Tibial nerve (tissue), 3 donors: Measurements from ENCODE around the gene LPCAT3.

Source experiments
- POLR2A ChIP-seq, 2 donors: fragments of 450-650 bp; IDR thresholded peaks; one replicate each; pipeline ENCODE4 v1.6.1; 2017; ENCODE audit warnings: antibody characterized with exemption in 2 of 2, mild to moderate bottlenecking in 2 of 2, moderate library complexity in 2 of 2
- TF ChIP-seq, protein P1 (sequence below), 5 experiments: fragments of 200-600 bp in 3 of 5; fragments of 450-650 bp in 2 of 5; sonication (generic) in 3 of 5; IDR thresholded peaks; one replicate each; pipeline ENCODE4 v1.5.1; 2016 to 2019; ENCODE audit warnings: antibody characterized with exemption in 5 of 5, mild to moderate bottlenecking in 3 of 5, moderate library complexity in 2 of 5

DNA sequence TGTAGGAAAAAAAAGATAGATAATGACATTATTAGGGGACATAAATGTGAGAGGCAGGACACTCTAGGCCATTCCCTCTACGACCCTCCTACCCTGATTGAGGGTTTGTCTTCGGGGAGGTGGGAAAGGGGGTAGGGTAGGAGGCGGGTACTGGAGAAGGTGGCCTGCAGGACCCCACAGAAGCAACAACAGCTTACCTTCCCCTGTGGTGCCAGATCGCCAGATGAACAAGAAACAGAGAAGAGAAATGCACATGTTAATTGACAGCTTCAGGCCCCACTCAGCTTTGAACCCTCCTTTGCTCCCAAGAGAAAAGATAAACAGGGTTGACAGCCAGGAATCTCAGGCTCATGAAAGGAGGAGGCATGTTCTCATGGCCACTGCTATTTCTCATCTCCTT lies 52.6 kb downstream of the LPCAT3 start:
- TF ChIP-seq, protein P1, sequence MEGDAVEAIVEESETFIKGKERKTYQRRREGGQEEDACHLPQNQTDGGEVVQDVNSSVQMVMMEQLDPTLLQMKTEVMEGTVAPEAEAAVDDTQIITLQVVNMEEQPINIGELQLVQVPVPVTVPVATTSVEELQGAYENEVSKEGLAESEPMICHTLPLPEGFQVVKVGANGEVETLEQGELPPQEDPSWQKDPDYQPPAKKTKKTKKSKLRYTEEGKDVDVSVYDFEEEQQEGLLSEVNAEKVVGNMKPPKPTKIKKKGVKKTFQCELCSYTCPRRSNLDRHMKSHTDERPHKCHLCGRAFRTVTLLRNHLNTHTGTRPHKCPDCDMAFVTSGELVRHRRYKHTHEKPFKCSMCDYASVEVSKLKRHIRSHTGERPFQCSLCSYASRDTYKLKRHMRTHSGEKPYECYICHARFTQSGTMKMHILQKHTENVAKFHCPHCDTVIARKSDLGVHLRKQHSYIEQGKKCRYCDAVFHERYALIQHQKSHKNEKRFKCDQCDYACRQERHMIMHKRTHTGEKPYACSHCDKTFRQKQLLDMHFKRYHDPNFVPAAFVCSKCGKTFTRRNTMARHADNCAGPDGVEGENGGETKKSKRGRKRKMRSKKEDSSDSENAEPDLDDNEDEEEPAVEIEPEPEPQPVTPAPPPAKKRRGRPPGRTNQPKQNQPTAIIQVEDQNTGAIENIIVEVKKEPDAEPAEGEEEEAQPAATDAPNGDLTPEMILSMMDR (IDR thresholded peaks at IDR 0.05) = no peak
- no peak for TF ChIP-seq POLR2A (IDR thresholded peaks at IDR 0.05)
